HG03460 (cell line): ENCODE measurements around the gene PPIA.
A peak's percentile ranks its signal among the peaks of the same experiment; 100 is the strongest.
"Not testable (repeated sequence)": the region's sequence is repeated elsewhere in the genome, so short reads cannot be mapped to it uniquely, and the experiment has no call there.

Source experiments
- ATAC-seq: cut with Tn5 transposase; IDR thresholded peaks from one replicate; pipeline ENCODE4 v1.9.1; 2021; ENCODE audit not compliant: unreplicated experiment

The PPIA gene

DNA sequence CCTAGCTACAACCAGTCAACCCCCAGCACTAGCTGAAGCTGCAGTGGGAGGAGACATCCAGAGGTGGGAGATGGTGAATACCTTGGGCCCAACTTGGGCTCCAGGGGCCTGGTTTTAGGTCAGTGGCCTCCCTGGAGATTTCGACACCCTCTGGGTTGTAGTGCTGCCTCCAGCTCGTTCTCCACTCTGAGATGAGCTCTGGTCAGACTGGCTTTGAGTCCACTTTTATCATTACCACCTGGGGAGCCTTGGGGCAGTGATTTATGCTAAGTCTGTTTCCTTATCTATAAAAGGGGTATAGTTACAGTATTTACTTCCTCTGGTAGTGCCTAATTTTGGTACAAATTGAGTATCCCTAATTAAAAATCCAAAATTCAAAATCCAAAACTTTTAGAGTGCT, 22.8 kb downstream of the PPIA start:
- ATAC-seq = no peak

DNA sequence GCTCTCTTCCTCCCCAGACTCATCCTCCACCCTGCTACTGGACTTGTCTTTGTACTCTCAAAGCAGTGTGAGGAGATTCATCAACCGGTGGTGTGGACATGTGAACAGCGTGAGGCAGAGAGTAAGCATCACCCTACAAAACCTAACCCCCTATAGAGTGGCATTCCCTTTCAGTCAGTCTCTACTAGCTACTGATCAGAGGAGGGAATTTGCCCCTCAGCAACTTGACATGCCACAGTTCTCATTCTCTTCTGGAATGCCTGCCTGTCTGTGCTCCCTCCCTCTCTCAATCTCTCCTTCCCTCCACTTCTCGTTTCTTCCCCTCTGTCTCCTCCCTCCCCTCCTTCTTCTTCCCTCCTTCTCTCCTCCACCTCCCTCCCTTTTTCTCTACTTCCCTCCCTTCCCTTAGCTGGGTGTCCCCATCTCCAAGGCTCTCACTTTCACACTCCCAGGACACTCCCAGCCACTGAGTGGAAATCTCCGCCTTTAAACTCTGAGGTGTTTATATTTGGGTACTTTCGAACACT, 26.8 kb downstream of the PPIA start:
- ATAC-seq = no peak

DNA sequence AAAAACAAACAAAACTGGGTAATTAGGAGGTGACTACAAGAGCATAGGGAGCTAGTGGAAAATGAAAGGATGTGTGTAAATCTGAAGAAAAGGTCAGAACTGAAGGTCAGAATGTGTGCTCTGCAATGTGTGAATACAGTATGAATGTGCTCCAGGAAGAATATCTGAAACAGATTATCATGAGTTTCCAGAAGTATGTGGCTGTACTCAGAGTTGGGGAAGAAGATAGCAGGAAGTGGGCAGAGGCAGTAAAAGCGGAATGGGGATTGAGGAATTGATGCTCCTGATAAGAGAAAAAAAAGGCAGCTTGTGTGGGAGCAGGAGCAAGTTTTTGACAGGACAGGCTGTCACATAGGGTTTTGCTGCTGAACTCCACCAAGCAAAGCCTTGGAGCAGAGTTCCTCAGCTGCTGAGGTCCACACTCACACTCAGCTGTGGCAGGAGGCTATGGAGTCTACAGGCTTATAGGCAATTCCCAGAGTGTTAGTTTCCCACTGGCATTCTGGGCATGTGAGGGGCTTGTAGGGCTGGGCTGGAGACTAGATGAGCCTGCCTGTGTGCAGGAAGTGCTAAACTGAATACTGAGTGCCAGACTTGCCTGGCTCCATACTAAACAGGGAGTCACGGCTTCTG, 28.5 kb downstream of the PPIA start:
- ATAC-seq = no peak

DNA sequence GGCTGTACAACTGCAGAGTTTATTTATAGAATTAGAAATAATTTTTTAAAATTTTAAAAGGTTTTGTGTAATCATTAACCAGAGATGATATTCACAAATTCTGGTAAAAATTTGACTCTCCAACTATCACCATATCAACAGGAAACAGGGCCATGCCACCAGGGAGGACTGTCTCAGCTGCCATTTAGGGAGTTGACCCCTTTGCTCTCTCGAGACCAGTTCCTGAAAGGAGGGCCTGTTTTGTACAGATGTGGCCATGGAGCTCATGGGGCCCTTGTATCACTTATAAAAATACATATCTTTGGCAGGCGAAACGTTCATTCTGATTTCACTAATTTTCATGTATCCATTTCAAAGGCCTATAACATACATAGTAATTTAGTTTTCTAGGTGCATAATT, 31.1 kb downstream of the PPIA start:
- ATAC-seq = no peak

DNA sequence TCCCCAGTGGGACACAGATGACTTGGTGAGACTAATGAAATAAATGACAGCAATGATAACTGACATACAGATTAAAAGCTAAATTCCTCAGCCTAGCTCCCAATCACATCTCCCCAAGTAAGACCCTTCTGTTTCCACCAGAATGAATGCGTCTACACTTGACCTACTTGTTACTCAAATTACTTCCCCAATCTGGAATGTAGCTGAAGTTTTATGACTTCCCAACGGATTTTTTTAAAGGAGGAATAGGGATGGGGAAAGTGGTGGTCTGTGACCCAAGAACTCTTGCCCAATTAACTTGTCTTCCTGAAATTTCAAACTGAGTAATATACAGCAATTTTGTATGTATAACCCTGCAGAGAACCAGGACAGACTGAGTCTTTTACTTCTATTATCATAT, 42.3 kb downstream of the PPIA start:
- no peak for ATAC-seq

DNA sequence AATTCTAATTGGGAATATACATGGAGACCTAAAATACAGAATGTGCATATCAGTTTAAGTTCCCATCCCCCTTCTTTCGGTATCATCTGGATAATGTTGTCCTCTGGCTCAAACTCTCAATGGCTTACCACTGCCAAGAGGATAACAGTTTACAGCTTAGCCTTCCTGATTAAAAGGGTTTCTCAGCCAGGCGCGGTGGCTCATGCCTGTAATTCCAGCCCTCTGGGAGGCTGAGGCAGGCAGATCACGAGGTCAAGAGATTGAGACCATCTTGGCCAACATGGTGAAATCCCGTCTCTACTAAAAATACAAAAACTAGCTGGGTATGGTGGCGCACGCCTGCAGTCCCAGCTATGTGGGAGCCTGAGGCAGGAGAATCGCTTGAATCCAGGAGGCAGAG, 46.2 kb downstream of the PPIA start:
- not testable (repeated sequence) for ATAC-seq

DNA sequence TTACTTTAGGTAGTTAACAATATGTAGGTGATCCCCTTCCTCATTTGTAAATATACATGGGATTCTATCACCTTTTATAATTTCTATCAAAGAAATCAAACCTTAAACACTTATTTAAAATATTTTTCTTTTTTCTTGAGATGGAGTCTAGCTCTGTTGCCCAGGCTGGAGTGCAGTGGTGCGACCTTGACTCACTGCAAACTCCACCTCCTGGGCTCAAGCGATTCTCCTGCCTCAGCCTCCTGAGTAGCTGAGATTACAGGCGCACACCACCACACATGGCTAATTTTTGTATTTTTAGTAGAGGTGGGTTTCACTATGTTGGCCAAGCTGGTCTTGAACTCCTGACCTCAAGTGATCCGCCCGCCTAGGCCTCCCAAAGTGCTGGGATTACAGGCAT, 47.0 kb downstream of the PPIA start:
- ATAC-seq = not testable (repeated sequence)

DNA sequence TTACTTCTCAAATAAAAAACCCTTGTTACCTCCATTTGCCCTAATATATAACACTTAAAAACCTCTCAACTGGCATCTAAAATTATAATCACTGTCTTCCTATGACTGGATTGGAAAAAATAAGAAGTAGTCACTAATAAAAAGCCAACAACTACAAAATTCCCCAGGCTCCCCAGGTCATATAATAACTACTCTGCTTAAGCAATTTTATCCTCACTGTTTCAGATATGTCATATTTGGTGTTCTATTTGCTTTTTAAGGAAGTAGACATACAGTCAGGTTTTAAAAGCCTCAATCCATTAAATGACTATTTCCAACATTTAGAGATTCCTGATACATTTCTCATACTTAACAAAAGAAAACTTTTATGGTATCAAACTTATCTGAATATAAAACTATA, 49.0 kb downstream of the PPIA start:
- ATAC-seq = no peak

DNA sequence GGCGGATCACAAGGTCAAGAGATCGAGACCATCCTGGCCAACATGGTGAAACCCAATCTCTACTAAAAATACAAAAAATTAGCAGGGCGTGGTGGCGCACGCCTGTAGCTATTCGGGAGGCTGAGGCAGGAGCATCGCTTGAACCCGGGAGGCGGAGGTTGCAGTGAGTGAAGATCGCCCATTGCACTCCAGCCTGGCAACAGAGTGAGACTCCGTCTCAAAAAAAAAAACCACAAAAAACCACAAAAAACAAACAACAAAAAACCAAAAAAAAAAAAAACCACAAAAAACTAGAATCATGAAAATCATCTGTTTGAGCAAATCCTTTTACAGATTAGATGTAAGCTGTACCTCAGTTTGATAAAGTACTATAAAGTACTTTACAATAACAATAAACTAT, 49.9 kb downstream of the PPIA start:
- not testable (repeated sequence) for ATAC-seq

DNA sequence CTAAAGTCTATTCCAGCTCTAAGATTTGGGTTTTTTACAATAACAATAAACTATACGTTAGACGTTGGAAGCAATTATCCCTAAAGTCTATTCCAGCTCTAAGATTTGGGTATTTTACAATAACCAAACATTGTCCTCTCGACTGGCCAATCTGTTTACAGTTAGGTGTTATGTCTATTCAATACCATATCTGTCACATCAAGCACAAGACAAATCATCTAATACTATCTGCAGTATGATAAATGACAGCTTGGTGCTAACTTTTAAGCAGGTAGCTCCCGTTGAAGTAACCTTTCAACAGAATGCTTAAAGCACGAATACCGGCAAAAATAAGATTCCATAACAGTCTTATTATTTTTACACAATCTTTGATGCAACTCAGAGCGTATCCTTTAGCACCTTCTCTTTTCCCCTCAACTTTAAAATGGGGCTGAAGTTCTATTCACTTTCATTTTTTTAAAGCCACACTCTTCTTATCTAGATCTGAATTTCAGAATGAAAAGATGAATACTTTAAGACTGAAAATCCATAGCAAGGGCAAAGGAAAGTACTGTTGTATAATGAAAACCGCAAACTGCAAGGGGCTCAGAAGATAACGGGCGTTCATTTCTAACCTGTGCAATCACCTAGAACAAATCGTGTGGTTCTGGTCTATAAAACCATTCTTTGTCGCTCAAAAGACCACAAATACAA, 50.5 kb downstream of the PPIA start:
- ATAC-seq = no peak

DNA sequence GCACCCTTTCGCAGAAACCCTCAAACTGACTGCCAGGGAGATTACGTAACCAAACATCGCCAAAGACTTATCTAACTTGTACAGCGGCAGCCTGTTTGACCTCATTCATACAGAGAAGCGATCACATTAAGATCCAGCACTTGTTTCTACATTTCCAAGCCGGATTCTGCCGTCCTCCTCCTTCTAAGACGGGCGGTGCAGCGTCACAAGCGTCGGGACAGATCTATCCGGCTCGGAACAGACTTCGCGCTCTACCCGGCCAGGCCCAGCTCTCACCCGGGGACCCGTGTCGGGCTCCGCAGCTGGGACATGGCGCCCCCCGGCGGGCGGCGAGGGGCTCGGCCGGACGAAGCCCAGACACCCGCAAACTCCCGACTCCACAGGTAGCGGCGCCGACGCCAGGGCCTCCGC, 51.0 kb downstream of the PPIA start:
- peak; percentile 67 for ATAC-seq

DNA sequence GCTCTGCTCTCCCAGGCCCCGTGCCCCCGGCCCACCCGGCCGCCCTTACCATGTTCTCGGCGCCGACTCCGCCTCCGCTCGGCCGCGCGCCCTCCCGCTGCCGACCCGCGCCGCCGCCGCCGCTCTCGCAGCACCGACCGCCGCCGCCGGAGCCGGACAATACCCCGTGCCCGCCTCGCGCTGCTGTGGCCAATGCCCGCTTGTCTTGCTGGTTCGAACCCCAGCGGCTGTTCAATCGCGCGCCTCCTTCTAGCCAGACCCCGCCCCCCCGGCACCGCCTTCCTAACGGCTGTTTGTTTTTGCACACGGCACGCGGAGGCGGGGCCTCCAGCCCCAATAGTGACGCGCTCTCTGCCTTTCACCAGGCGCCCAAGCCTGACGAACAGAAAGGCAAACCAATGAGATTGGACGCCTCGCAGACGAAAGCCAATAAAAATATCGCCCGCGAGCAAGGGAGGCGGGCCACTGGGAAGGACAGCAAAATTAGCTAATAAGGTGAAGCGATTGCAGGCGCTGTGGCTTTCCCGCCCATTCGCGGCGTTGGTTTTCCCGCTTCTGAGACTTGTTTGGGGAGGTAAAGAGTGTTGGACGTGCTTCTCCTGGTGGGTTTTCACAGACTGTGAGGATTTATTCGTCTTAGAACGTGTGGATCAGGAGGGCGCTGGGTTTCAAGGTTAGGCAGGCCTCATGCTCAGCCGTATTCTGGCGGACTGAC, 51.6 kb downstream of the PPIA start, which contains the start of gene H2AZ2:
Gene H2AZ2, minus strand, starts transcription at position 168 of the 715 bp plus-strand sequence. Its CDS starts 116 bp downstream, at position 52.
- ATAC-seq = peak; percentile 83

DNA sequence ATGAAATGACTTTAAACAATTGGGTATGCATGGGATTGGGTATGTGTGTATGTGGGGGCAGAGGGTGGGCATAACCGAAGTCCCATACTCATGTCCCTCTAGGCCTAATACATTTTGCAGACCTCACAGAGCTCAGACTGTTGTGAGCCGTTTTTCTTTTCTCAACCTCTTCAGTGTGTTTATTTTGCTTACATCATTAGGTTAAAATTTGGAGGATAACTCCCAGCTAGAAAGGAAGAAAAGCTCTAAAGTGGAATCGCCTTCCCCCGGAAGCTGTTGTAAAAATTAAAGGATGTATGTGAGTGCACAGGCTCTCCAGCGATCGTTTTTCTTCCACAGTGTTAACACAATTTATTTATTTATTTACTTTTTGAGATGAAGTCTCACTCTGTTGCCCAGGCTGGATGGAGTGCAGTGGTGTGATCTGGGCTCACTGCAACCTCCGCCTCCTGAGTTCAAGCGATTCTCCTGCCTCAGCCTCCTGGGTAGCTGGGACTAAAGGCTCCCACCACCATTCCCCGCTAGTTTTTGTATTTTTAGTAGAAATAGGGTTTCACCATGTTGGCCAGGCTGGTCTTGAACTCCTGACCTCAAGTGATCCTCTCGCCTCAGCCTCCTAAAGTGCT, 52.9 kb downstream of the PPIA start:
- no peak for ATAC-seq

DNA sequence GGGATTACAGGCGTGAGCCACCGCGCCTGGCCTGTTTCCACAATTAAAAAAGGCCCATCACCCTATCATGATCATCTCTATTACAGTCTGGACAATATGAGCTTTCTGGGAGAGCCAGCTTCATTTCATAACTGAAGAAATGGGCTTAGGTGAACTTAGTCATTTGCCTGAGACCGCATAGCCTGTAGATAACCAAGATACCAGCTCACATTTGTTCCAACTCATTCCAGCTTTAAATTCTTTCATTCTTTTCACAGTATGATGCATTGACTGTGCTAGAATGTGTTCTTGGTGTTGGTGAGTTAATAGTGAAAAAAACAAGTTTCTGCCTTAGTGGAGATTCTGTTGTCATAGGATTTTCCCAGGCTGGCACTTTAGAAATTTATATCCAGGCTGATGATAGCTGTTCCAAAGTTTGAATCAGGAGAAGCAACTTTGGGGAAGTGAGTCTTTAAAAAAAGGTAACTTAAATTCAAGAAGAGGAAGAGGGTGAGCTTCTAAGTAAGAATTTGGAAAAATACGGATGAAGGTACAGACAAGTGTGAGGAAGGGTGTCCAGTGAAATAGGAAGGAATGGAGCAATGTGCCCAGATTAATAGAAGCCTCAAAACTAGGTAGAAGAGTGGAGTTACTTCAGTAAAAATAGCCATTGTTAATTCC, 53.5 kb downstream of the PPIA start:
- ATAC-seq = no peak

DNA sequence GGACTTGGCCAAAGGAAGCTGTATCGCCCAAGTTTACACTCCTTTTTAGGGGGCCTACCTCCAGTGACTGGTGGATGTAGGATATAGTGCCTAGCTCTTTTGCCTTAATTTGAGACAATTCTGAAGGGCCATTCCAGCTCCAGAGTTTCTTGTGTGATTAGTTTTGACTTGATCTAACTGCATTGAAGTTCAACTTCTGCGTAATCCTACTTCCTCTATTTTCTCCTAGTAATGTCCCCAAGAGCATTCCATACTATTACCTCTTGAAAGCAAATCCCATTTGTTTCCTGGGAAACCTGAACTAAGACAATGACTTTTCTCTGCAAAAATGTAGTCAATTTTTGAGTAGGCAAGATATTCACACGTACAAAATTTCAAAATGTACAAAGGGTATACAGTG, 56.1 kb downstream of the PPIA start:
- no peak for ATAC-seq
